ENCODE data around the gene NAMPT. TPM values are rescaled to one million over a fixed set of nuclear protein-coding genes. Genes with fewer than 3 reads are reported as not detected.

NAMPT gene
- total and polyA plus RNA-seq, 9 of the 15 experiments (the other 6 are each of a cell fraction or from before 2014, with no cell fraction given) = 41.1 to 160 (median 106) TPM

DNA sequence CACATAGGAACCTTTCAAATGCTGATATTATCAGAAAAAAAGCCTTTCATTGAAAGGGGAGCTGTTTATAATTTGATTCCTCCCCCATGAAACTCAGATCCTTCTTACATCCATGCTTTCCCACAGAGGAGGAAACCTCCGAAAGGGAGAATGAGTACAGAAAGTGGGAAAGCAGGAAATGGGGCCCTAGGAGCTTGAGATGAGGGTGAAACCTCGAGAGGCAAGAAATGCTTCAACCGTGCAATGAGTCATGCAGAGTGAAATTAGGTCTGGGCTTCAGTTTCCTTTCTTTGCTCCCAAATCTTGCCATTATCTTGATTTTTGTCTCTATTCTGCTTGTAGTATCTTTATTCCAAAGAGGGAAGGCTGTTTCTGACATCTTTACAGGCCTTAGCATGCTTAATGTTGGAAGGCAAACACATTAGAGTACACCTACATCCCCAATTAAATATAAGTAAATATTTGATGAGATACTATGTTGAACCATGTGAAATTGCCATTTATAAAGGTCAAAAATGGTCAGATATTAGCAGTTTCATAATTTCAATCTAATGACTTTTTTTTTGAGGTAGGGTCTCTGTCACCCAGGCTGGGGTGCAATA lies 79.1 kb downstream of the NAMPT start (continued):
- TF ChIP-seq PRDM10 (IDR thresholded peaks at IDR 0.05; ENCODE audit: partially characterized antibody) (no peak), SMARCA4 (IDR thresholded peaks at IDR 0.05) (peak; percentile 59; the same call in 1 of the 2 replicates), HSF4 (CRISPR knock-in tag; IDR thresholded peaks at IDR 0.05; ENCODE audit: borderline replicate concordance) (no peak), BRCA1 (IDR thresholded peaks at IDR 0.05) (no peak), BRCA1 (CRISPR knock-in tag; IDR thresholded peaks at IDR 0.05) (no peak), ZNF592 (IDR thresholded peaks at IDR 0.05) (0 out of 2 replicates have a peak, but pooled peaks have one; percentile 22), ELF4 (CRISPR knock-in tag; IDR thresholded peaks at IDR 0.05) (no peak), RBFOX2 (IDR thresholded peaks at IDR 0.05; ENCODE audit: low read depth, low read length) (no peak), ZNF639 (CRISPR knock-in tag; conservative IDR thresholded peaks at IDR 0.05 in 1 of 2, IDR thresholded peaks at IDR 0.05 in 1 of 2) (0 out of 4 replicates have a peak, but pooled peaks of 1 of the 2 experiments have one; percentile 46), DIDO1 (tag; IDR thresholded peaks at IDR 0.05; ENCODE audit: low read depth) (no peak), HDAC3 (IDR thresholded peaks at IDR 0.05; ENCODE audit: borderline replicate concordance, partially characterized antibody) (no peak), JUND (IDR thresholded peaks at IDR 0.05; ENCODE audit: borderline replicate concordance, low read depth, low read length) (peak; percentile 82), JUND (tag; IDR thresholded peaks at IDR 0.05; ENCODE audit: borderline replicate concordance, low read depth, low read length) (peak; percentile 82; the same call in 2 of the 3 replicates), PRPF4 (IDR thresholded peaks at IDR 0.05; ENCODE audit: insufficient read depth, low read depth, low read length, poor library complexity, severe bottlenecking) (no peak), FOSL1 (tag; conservative IDR thresholded peaks at IDR 0.05) (peak; percentile 87)
- TF ChIP-seq, protein P1, sequence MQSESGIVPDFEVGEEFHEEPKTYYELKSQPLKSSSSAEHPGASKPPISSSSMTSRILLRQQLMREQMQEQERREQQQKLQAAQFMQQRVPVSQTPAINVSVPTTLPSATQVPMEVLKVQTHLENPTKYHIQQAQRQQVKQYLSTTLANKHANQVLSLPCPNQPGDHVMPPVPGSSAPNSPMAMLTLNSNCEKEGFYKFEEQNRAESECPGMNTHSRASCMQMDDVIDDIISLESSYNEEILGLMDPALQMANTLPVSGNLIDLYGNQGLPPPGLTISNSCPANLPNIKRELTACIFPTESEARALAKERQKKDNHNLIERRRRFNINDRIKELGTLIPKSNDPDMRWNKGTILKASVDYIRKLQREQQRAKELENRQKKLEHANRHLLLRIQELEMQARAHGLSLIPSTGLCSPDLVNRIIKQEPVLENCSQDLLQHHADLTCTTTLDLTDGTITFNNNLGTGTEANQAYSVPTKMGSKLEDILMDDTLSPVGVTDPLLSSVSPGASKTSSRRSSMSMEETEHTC (IDR thresholded peaks at IDR 0.05) = no peak

Measured in K562 (cell line).